ENCODE data around the gene DPP9. TPM values are rescaled to one million over a fixed set of nuclear protein-coding genes. Genes with fewer than 3 reads are reported as not detected.

DPP9 gene
- total RNA-seq, 1 experiment from 2014 or later: 46.4 TPM

DNA sequence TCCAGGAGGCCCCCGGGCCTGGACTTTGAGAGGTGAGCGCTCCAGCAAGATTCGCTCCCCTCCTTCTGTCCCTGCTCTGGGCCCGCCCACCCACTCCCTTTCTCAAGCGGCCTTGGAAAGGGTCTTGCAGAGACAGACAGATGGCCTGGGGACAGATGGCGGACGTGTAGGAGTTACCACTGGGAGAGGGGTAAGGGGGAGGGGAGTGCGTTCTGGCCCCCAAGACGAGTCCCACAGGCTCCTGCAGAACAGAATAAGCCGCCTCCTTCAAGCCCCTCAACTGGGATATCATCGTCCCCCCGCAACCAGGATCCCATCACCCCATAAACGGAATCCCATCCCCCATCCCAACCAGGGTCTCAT is 87.9 kb downstream of the DPP9 start:
- H3T11ph ChIP-seq (ENCODE audit: low read length): no peak overlapping the region
- H4K5ac ChIP-seq (ENCODE audit: insufficient read length, low read depth, low read length): no peak overlapping the region
- H3K18ac ChIP-seq (ENCODE audit: insufficient read length, low read depth, low read length): no peak overlapping the region
- no peak overlapping the region for H2BK15ac ChIP-seq (ENCODE audit: low read depth, low read length)
- H3K27ac ChIP-seq (ENCODE audit: insufficient read length, low read depth, low read length): no peak overlapping the region
- no peak overlapping the region for H2BK5ac ChIP-seq (ENCODE audit: insufficient read length, low read length)
- Mint-ChIP-seq H3K9me3 (peaks cover 0 to 3% of the 10 kb centered on the region in 2 experiments; a peak in 2 of 5 replicates), H3K4me3 (peak overlapping the region; percentile 55 to 74), H3K27ac (no peak overlapping the region), H3K27me3 (ENCODE audit: low read depth) (peaks cover 38% of the 10 kb centered on the region), H3K36me3 (ENCODE audit: insufficient read depth in 1 of 3, low read depth in 3 of 3) (no peaks in the 10 kb centered on the region), H3K4me1 (peaks cover 10 to 17% of the 10 kb centered on the region in 2 experiments)
- no peak overlapping the region for H3K56ac ChIP-seq (ENCODE audit: insufficient read length, low read depth, low read length)
- no peaks in the 10 kb centered on the region for H3K9me3 ChIP-seq (ENCODE audit: control insufficient read depth, low read depth, low read length)
- no peak overlapping the region for H2BK12ac ChIP-seq (ENCODE audit: insufficient read length, low read depth, low read length)
- no peak overlapping the region for H2AFZ ChIP-seq (ENCODE audit: low read length)
- no peak for TF ChIP-seq CTCF (conservative IDR thresholded peaks at IDR 0.05)
- no peak overlapping the region for H3K14ac ChIP-seq (ENCODE audit: insufficient read depth, low read length)
- H3K27me3 ChIP-seq (ENCODE audit: insufficient read depth, low read length): no peaks in the 10 kb centered on the region
- H4K20me1 ChIP-seq (ENCODE audit: control insufficient read depth, insufficient read depth, insufficient read length): no peaks in the 10 kb centered on the region
- H2AK5ac ChIP-seq (ENCODE audit: insufficient read length, low read length): no peak overlapping the region
- no peak overlapping the region for H3K9ac ChIP-seq (ENCODE audit: extremely low read depth, insufficient read length, low read length)
- peak overlapping the region; percentile 34 for H3K4me2 ChIP-seq (ENCODE audit: insufficient read depth, insufficient read length, low read length)
- WGBS (ENCODE audit: extremely low coverage, insufficient read length, low lambda C conversion rate): no CpG with 5 or more reads among the region's 13 CpGs
- H3K79me1 ChIP-seq (ENCODE audit: insufficient read depth, low read depth, low read length, poor library complexity, severe bottlenecking): no peaks in the 10 kb centered on the region
- no peaks in the 10 kb centered on the region for H3K4me1 ChIP-seq (ENCODE audit: insufficient read depth, low read length)
- peaks cover 13% of the 10 kb centered on the region for H3K23me2 ChIP-seq (ENCODE audit: insufficient read length, low read depth, low read length, poor library complexity, severe bottlenecking)
- no peak overlapping the region for H2BK20ac ChIP-seq (ENCODE audit: low read depth, low read length, poor library complexity, severe bottlenecking)
- no peak overlapping the region for H3K4ac ChIP-seq (ENCODE audit: low read depth, low read length)
- H3K23ac ChIP-seq (ENCODE audit: insufficient read length, low read depth, low read length): no peak overlapping the region
- H3K79me2 ChIP-seq (ENCODE audit: insufficient read depth, low read length): no peaks in the 10 kb centered on the region
- no peak overlapping the region for H4K8ac ChIP-seq (replicated peaks; ENCODE audit: insufficient read length, low read depth, low read length)
- H4K91ac ChIP-seq (ENCODE audit: insufficient read length, low read depth, low read length): no peak overlapping the region
- no peak for DNase-seq
- no peak overlapping the region for H2BK120ac ChIP-seq (ENCODE audit: low read depth, low read length, poor library complexity, severe bottlenecking)
